Heart right ventricle (tissue), 16 donors: Measurements from ENCODE around the gene SETD1A. TPM values are rescaled to one million over a fixed set of nuclear protein-coding genes. Genes with fewer than 3 reads are reported as not detected.
A peak's percentile ranks its signal among the peaks of the same experiment; 100 is the strongest.

Source experiments
- ATAC-seq, 8 donors: fragments of 200-7000 bp; cut with Tn5 transposase; one replicate each; pipeline ENCODE4 v1.9.1; 2020; ENCODE audit warnings: mild to moderate bottlenecking in 8 of 8, moderate library complexity in 8 of 8, moderate number of reproducible peaks in 1 of 8
- DNase-seq, 2 donors: peaks; one replicate each; pipeline ENCODE4 v3.0.0-alpha.2; 2020
- H3K27ac ChIP-seq, 10 donors: fragments of 200-600 bp; sonication (generic) in 2 of 10; one replicate each; pipeline versions ENCODE4 v1.5.0 to v1.8.0; 2020 to 2022; ENCODE audit warnings: mild to moderate bottlenecking in 3 of 10
- H3K27me3 ChIP-seq, 7 donors: fragments of 200-600 bp; one replicate each; pipeline ENCODE4 v1.8.0; 2021 to 2022; ENCODE audit warnings: mild to moderate bottlenecking in 2 of 7
- H3K36me3 ChIP-seq, 9 donors: fragments of 200-600 bp; sonication (generic) in 1 of 9; one replicate each; pipeline versions ENCODE4 v1.5.0 to v1.8.0; 2020 to 2022; ENCODE audit warnings: mild to moderate bottlenecking in 2 of 9
- H3K4me1 ChIP-seq, 9 donors: fragments of 200-600 bp; sonication (generic) in 1 of 9; one replicate each; pipeline versions ENCODE4 v1.5.0 to v1.8.0; 2020 to 2022; ENCODE audit warnings: mild to moderate bottlenecking in 4 of 9
- H3K4me3 ChIP-seq, 10 donors: fragments of 200-600 bp; sonication (generic) in 2 of 10; one replicate each; pipeline versions ENCODE4 v1.5.0 to v1.8.0; 2020 to 2022; ENCODE audit warnings: mild to moderate bottlenecking in 7 of 10, moderate library complexity in 2 of 10
- H3K9me3 ChIP-seq, 11 donors: fragments of 200-600 bp in 10 of 11; sonication (generic) in 2 of 11; one replicate each; pipeline versions ENCODE4 v1.5.0 to v1.8.0; 2013 to 2022; ENCODE audit warnings: mild to moderate bottlenecking in 2 of 11, control low read depth in 1 of 11, moderate library complexity in 1 of 11
- WGBS, 2 donors: extraction: QIAGEN DNeasy Blood & Tissue Kit; methylation state at CpG; one replicate each; pipeline ENCODE4 v1.1.7; 2013; ENCODE audit warnings: inconsistent platforms in 1 of 2; 5-methylcytosine and 5-hydroxymethylcytosine counted together
- intact Hi-C, 10 donors: fragments of 100-400 bp; cut with DNase I; formaldehyde crosslinking; loops; one replicate each; pipeline versions ENCODE4 v1.11.1 to v1.14.2; 2022
- polyA plus RNA-seq, 2 donors: library from polyadenylated mRNA; stranded (reverse); fragments of 200-250 nt; gene quantifications; one replicate each; pipeline ENCODE4 v1.2.3, GENCODE V29; 2013
- total RNA-seq, 10 donors: library from RNA; stranded (reverse); fragmentation: NEBNext Ultra II Directional in 3 of 10; extraction: Animal tissue kit (Norgen Biotek cat#: 25700) in 3 of 10; gene quantifications; one replicate each; pipeline versions ENCODE4 v1.2.1 to v1.2.4, GENCODE V29; 2021 to 2023
- TF ChIP-seq, protein P1 (sequence below), 9 donors: fragments of 200-600 bp; sonication (generic) in 2 of 9; IDR thresholded peaks; one replicate each; pipeline versions ENCODE4 v1.5.0 to v1.8.0; 2021 to 2022; ENCODE audit warnings: antibody characterized with exemption in 9 of 9, mild to moderate bottlenecking in 5 of 9, moderate library complexity in 1 of 9
- donor health status: Arrhythmogenic right ventricular cardiomyopathy.
- donor health status: ischemic (EF 13 %, LVEDD 7.1; RV severe dilation, severe dysfunction).
- donor health status: healthy with polysubstance abuse.
- donor health status: DM: no; HTN: yes; CAD: no.
- donor health status: DM: no; HTN: no; CAD: no.
- donor health status: ischemic (EF 25% LVEDD 6.9; RV normal size, moderate dysfunction).
- donor health status: ischemic (EF 25% LVEDD 5.7; RV mildly dilated, moderate dysfunction).
- donor health status: healthy.
- donor health status: DM: yes; HTN: yes; CAD: no.
- donor health status: Ischemic cardiomyopathy.
- donor health status: ischemic (EF 35%, LVEDD 5.7; RV mildly dilated, moderate dysfunction).
- donor health status: nonischemic (EF 11% LVEDD 7.7; RV severe dilation, severe dysfunction).
- donor health status: DM: yes; HTN: yes; CAD: no.
- donor health status: PGD.
- donor health status: ischemic (EF 29% LVEDD 5.4; RV normal size, mild dysfunction).
- donor health status: nonischemic (EF 23%, LVEDD 6.1; RV moderate dilation, normal function).

The SETD1A gene
- total and polyA plus RNA-seq, 12 donors: 5.8 to 11.4 (median 9.2) TPM

DNA sequence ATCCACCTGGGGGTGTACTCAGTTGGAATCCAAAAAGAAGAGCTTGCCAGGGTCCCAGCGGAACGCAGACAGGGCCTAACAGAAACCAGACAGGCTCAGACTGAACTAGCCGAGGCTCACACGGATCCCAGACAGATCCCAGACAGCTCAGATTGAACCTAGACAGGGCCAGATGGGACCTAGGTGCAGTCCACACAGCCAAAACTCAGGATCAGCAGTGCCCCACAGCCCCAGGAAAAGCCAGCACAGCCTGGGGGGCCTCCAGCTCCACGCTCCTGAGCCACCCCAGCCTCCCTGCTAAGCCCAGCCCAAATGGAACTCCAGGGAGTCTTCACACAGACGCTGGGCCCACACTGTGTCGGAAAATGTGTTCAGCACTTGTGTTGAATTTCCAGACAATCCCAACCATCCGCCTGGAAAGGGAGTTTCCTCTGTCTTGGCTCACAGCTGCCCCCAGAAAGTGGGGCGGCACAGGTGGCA lies 45.3 kb downstream of the SETD1A start:
- H3K4me1 ChIP-seq: peaks cover 0 to 19% (median 2%) of the 10 kb centered on the region in 9 donors
- H3K9me3 ChIP-seq: no peaks in the 10 kb centered on the region
- DNase-seq (no peak), ATAC-seq (peak in 1 of 8 donors; percentile 32)
- peaks cover 0 to 17% (median 14%) of the 10 kb centered on the region in 7 donors for H3K27me3 ChIP-seq
- 81% methylated on average over 9 of the region's 9 CpGs for WGBS, 2 donors
- intact Hi-C loops: no loop called here
- no peak overlapping the region for H3K4me3 ChIP-seq
- no peaks in the 10 kb centered on the region for H3K36me3 ChIP-seq
- TF ChIP-seq, protein P1, sequence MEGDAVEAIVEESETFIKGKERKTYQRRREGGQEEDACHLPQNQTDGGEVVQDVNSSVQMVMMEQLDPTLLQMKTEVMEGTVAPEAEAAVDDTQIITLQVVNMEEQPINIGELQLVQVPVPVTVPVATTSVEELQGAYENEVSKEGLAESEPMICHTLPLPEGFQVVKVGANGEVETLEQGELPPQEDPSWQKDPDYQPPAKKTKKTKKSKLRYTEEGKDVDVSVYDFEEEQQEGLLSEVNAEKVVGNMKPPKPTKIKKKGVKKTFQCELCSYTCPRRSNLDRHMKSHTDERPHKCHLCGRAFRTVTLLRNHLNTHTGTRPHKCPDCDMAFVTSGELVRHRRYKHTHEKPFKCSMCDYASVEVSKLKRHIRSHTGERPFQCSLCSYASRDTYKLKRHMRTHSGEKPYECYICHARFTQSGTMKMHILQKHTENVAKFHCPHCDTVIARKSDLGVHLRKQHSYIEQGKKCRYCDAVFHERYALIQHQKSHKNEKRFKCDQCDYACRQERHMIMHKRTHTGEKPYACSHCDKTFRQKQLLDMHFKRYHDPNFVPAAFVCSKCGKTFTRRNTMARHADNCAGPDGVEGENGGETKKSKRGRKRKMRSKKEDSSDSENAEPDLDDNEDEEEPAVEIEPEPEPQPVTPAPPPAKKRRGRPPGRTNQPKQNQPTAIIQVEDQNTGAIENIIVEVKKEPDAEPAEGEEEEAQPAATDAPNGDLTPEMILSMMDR (IDR thresholded peaks at IDR 0.05): no peak
- peak overlapping the region in 4 of 10 donors; percentile 25 to 51 (median 29) for H3K27ac ChIP-seq

DNA sequence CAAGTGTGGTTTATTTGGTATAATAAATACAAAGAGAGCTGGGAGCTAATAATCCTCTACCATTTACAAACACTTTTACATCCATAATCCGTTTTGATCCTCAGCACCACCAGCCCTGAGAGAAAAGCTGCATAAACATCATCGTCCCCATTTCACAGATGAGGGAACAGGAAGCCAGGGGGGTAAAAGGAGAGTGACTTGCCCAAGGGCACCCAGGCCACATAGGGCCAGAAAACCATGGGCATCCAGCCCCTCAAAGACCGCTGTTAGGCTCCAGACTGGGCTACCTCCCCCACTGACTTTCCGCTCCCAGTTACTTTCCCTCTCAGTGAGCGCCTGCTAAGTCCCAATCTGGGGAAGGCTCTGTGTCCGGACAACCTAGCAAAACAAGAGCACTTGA lies 46.2 kb downstream of the SETD1A start:
- TF ChIP-seq, protein P1 (IDR thresholded peaks at IDR 0.05): no peak
- no peak for DNase-seq
- H3K4me3 ChIP-seq: no peak overlapping the region
- H3K4me1 ChIP-seq: peaks cover 0 to 16% (median 0%) of the 10 kb centered on the region in 9 donors
- H3K36me3 ChIP-seq: no peaks in the 10 kb centered on the region
- H3K27ac ChIP-seq: peak overlapping the region in 2 of 10 donors; percentile 28 to 51
- intact Hi-C loops: no loop called here
- no peak for ATAC-seq
- no peaks in the 10 kb centered on the region for H3K9me3 ChIP-seq
- 89 to 90% methylated on average over 6 of the region's 6 CpGs for WGBS, 2 donors
- peaks cover 0 to 26% (median 22%) of the 10 kb centered on the region in 7 donors for H3K27me3 ChIP-seq

DNA sequence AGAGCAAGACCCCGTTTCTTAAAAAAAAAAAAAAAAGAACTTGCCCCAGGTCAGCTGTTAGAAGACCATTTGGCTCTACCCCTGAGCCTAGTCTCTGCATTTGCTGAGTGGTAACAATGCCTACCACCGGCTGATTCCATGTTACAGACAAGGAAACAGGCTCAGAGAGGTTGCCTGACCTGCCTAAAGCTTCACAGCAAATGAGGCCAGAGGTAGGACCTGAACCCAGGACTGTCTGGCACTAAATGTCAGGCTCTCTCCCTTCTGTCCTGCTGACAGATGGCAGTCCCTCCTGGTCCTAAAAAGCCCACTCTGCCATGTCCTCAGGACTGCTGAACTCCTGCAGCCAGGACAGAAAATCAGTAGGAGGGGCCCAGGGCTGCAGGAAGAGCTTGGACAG lies 47.1 kb downstream of the SETD1A start:
- ATAC-seq (no peak), DNase-seq (no peak)
- WGBS, 2 donors: 81 to 83% methylated on average over 2 of the region's 2 CpGs
- intact Hi-C loops: no loop called here
- Histone ChIP-seq H3K27ac (no peak overlapping the region), H3K9me3 (no peaks in the 10 kb centered on the region), H3K4me1 (peaks cover 0 to 8% (median 0%) of the 10 kb centered on the region in 9 donors), H3K36me3 (no peaks in the 10 kb centered on the region), H3K27me3 (peaks cover 6 to 35% (median 31%) of the 10 kb centered on the region in 7 donors), H3K4me3 (no peak overlapping the region)
- TF ChIP-seq, protein P1 (IDR thresholded peaks at IDR 0.05): no peak

DNA sequence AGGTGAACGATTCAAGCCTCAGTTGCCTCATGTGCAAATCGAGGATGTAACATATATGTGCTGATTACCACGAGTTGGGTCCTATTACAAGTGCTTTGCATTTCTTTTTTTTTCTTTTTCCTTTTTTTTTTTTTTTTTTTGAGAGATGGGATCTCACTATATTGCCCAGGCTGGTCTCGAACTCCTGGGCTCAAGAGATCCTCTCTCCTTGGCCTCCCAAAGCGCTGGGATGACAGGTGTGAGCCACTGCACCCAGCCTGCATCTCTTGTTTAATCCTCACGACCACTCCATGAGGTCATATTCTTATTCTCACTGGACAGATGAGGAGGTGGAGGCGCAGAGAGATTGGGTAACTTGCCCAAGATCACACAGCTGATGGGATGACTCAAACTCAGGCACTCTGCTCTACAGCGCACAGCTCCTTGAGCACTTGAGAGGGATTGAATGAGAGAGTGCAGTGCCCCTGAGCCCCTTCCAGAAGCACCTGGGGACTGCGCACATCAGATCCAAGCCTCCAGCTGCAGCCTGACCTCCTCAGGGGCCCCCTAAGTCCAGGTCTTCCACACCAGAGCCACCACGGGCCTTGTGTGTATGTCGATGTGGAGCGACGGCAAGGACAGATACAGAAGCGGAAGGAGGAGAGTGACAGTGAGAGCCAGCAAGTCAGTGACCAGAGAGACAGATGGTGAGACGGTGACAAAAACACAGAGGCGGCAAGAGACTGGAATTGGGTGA lies 48.0 kb downstream of the SETD1A start:
- Histone ChIP-seq H3K4me1 (peaks cover 0 to 8% (median 0%) of the 10 kb centered on the region in 9 donors), H3K27me3 (peaks cover 11 to 41% (median 37%) of the 10 kb centered on the region in 7 donors), H3K9me3 (no peaks in the 10 kb centered on the region), H3K36me3 (no peaks in the 10 kb centered on the region), H3K4me3 (no peak overlapping the region), H3K27ac (no peak overlapping the region)
- intact Hi-C loops: no loop called here
- no peak for ATAC-seq
- DNase-seq: no peak
- TF ChIP-seq, protein P1 (IDR thresholded peaks at IDR 0.05): no peak
- WGBS, 2 donors: 72% methylated on average over 16 of the region's 16 CpGs
